ENCODE data around the gene CGREF1. TPM values are rescaled to one million over a fixed set of nuclear protein-coding genes. Genes with fewer than 3 reads are reported as not detected.

Gene CGREF1
- total and polyA plus RNA-seq, 2 donors (not counting 3 experiments of a cell fraction or from before 2014, with no cell fraction given): 2.9 to 5.8 TPM

DNA sequence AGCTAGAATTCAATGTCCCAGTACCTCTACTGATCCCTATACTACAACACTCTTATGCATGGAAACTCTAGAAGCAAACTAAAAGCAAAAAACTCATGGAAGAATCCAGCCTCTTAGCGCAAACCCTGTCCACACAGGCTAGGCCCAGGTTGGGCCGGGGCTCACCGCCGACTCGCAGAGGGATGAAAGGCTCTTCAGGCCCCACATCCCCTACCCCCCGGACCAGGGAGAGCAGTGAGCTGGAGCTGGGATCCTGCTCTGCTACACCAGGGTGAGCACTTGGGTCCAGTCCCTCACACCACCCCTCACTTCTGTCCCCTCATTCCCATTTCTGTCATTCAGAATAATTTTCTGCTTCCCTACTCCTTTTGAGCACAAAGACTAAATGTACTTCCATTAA is 49.5 kb downstream of the CGREF1 start:
- no peak for FAIRE-seq
- H4K20me1 ChIP-seq (replicated peaks; ENCODE audit: control insufficient read depth, extremely low read depth, insufficient read depth, low read length): no peaks in the 10 kb centered on the region
- H3K79me2 ChIP-seq (ENCODE audit: control insufficient read depth, insufficient read depth, low read length): peaks cover 34% of the 10 kb centered on the region

More for the DNA sequence above, 49.5 kb downstream of the CGREF1 start:
- no peaks in the 10 kb centered on the region for H3K9me1 ChIP-seq (replicated peaks; ENCODE audit: control insufficient read depth, extremely low read depth, insufficient read depth, low read length)
- POLR2A ChIA-PET: no interaction called here
- no peak for DNase-seq (ENCODE audit: low read depth, low spot score)
- dilution Hi-C loops (cut with MboI; ENCODE audit: extremely low pct_ligation_motif_present, low sequenced_read_pairs): no loop called here
- intact Hi-C loops (cut with micrococcal nuclease): no loop called here
- H2AFZ ChIP-seq (ENCODE audit: low read depth, low read length): no peak overlapping the region
- H3K27me3 ChIP-seq (ENCODE audit: control insufficient read depth in 2 of 2, insufficient read depth in 2 of 2, low read length in 2 of 2): no peaks in the 10 kb centered on the region
- BruUV-seq (replicated peaks): no TSS peak
- H3K4me2 ChIP-seq (ENCODE audit: insufficient read depth, low read length): peak overlapping the region; percentile 72
- TF ChIP-seq, protein P1, sequence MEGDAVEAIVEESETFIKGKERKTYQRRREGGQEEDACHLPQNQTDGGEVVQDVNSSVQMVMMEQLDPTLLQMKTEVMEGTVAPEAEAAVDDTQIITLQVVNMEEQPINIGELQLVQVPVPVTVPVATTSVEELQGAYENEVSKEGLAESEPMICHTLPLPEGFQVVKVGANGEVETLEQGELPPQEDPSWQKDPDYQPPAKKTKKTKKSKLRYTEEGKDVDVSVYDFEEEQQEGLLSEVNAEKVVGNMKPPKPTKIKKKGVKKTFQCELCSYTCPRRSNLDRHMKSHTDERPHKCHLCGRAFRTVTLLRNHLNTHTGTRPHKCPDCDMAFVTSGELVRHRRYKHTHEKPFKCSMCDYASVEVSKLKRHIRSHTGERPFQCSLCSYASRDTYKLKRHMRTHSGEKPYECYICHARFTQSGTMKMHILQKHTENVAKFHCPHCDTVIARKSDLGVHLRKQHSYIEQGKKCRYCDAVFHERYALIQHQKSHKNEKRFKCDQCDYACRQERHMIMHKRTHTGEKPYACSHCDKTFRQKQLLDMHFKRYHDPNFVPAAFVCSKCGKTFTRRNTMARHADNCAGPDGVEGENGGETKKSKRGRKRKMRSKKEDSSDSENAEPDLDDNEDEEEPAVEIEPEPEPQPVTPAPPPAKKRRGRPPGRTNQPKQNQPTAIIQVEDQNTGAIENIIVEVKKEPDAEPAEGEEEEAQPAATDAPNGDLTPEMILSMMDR (IDR thresholded peaks at IDR 0.05; ENCODE audit: extremely low read depth in 1 of 2, insufficient read depth in 1 of 2, low read depth in 1 of 2, low read length in 2 of 2): no peak
- TF ChIP-seq POLR2A (IDR thresholded peaks at IDR 0.05; ENCODE audit: low read depth, low read length): no peak
- TF ChIP-seq JUN (IDR thresholded peaks at IDR 0.05; ENCODE audit: borderline replicate concordance, insufficient read depth, insufficient read length, low read depth): no peak
- no peak for TF ChIP-seq FOS (IDR thresholded peaks at IDR 0.05; ENCODE audit: borderline replicate concordance, insufficient read depth, low read length)
- TF ChIP-seq, protein P2, sequence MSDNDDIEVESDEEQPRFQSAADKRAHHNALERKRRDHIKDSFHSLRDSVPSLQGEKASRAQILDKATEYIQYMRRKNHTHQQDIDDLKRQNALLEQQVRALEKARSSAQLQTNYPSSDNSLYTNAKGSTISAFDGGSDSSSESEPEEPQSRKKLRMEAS (IDR thresholded peaks at IDR 0.05; ENCODE audit: insufficient read depth, insufficient read length): no peak
- no peak for TF ChIP-seq EZH2 (IDR thresholded peaks at IDR 0.05; ENCODE audit: borderline replicate concordance, low read depth, low read length, severe bottlenecking)
- no peak for TF ChIP-seq POLR2AphosphoS5 (IDR thresholded peaks at IDR 0.05; ENCODE audit: insufficient read depth, low read depth, low read length)
- H3K4me3 ChIP-seq (replicated peaks in 1 of 3; ENCODE audit: insufficient read depth in 1 of 3, low read depth in 1 of 3, low read length in 3 of 3): no peak overlapping the region
- no peaks in the 10 kb centered on the region for H3K9me3 ChIP-seq (replicated peaks; ENCODE audit: control insufficient read depth, insufficient read depth, low read length)
- H3K9ac ChIP-seq (replicated peaks; ENCODE audit: extremely low read depth, insufficient read depth, low read length): no peak overlapping the region
- H3K27ac ChIP-seq (ENCODE audit: insufficient read depth, low read depth, low read length): no peak overlapping the region
- peaks cover 17% of the 10 kb centered on the region for H3K4me1 ChIP-seq (ENCODE audit: control insufficient read depth, extremely low read depth, insufficient read depth, low read length)
- peaks cover 13 to 28% of the 10 kb centered on the region in 2 experiments for H3K36me3 ChIP-seq (ENCODE audit: control insufficient read depth in 2 of 2, extremely low read depth in 1 of 2, insufficient read depth in 2 of 2, low read length in 2 of 2)
- CTCF ChIA-PET: no interaction called here

Data from endothelial cell of umbilical vein (primary cell).